Parathyroid adenoma (tissue), 2 donors: ENCODE measurements around the gene POLR1A.

Experiments
- H2AFZ ChIP-seq: fragments of 300-600 bp; sonication (generic); one replicate; pipeline ENCODE4 v1.7.0; 2017; ENCODE audit warnings: antibody characterized with exemption, mild to moderate bottlenecking
- H3K27ac ChIP-seq: fragments of 300-600 bp; sonication (generic); one replicate; pipeline ENCODE4 v1.7.0; 2017
- H3K27me3 ChIP-seq: fragments of 300-600 bp; sonication (generic); one replicate; pipeline ENCODE4 v1.7.0; 2017; ENCODE audit warnings: low read length; ENCODE audit not compliant: control insufficient read depth, insufficient read depth
- H3K36me3 ChIP-seq: fragments of 300-600 bp; sonication (generic); one replicate; pipeline ENCODE4 v1.7.0; 2017; ENCODE audit warnings: low read length; ENCODE audit not compliant: control insufficient read depth, insufficient read depth
- H3K4me1 ChIP-seq: fragments of 300-600 bp; sonication (generic); one replicate; pipeline ENCODE4 v1.7.0; 2017; ENCODE audit warnings: control low read depth
- H3K4me2 ChIP-seq: fragments of 300-600 bp; sonication (generic); one replicate; pipeline ENCODE4 v1.7.0; 2017; ENCODE audit warnings: low read length
- H3K4me3 ChIP-seq: fragments of 300-600 bp; sonication (generic); one replicate; pipeline ENCODE4 v1.7.0; 2017; ENCODE audit warnings: low read depth, low read length
- H3K79me2 ChIP-seq: fragments of 300-600 bp; sonication (generic); one replicate; pipeline ENCODE4 v1.7.0; 2017; ENCODE audit warnings: control low read depth
- H3K9ac ChIP-seq: fragments of 300-600 bp; sonication (generic); one replicate; pipeline ENCODE4 v1.7.0; 2017; ENCODE audit warnings: mild to moderate bottlenecking
- H3K9me3 ChIP-seq: fragments of 300-600 bp; sonication (generic); one replicate; pipeline ENCODE4 v1.7.0; 2017; ENCODE audit warnings: low read length; ENCODE audit not compliant: control insufficient read depth
- TF ChIP-seq, protein P1 (sequence below): fragments of 300-600 bp; sonication (generic); IDR thresholded peaks from one replicate; pipeline ENCODE4 v1.7.0; 2017; ENCODE audit warnings: antibody characterized with exemption, mild to moderate bottlenecking
- donor health status: primary hyperparathyroidism.

Gene POLR1A

DNA sequence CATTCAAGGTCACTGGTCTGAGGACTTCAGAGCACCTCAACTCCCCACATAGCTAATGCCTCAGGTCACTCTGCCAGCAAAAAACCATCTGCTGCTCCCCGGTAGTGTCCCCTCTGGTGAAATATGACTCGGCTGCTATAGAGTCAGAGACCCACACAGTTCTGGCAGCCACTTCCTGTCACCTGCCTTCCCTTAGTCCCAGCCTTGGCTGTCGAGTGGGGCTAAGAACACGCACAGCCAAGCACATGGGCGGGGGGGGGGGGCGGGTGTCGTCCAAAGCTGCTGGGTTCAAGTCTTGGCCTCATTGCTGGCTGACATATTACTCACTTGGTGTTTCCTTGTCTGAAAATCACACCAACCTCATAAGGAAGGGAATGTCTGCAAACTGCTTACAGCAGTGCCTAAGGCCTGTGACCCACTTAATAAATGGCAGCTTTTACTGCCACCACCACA, 37.5 kb downstream of the POLR1A start:
- no peaks in the 10 kb centered on the region for H3K79me2 ChIP-seq
- no peak overlapping the region for H3K4me2 ChIP-seq
- H3K4me1 ChIP-seq, result no peaks in the 10 kb centered on the region
- H3K27ac ChIP-seq, result no peak overlapping the region
- TF ChIP-seq, protein P1, sequence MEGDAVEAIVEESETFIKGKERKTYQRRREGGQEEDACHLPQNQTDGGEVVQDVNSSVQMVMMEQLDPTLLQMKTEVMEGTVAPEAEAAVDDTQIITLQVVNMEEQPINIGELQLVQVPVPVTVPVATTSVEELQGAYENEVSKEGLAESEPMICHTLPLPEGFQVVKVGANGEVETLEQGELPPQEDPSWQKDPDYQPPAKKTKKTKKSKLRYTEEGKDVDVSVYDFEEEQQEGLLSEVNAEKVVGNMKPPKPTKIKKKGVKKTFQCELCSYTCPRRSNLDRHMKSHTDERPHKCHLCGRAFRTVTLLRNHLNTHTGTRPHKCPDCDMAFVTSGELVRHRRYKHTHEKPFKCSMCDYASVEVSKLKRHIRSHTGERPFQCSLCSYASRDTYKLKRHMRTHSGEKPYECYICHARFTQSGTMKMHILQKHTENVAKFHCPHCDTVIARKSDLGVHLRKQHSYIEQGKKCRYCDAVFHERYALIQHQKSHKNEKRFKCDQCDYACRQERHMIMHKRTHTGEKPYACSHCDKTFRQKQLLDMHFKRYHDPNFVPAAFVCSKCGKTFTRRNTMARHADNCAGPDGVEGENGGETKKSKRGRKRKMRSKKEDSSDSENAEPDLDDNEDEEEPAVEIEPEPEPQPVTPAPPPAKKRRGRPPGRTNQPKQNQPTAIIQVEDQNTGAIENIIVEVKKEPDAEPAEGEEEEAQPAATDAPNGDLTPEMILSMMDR, result no peak
- H2AFZ ChIP-seq, result no peak overlapping the region
- no peaks in the 10 kb centered on the region for H3K27me3 ChIP-seq
- H3K36me3 ChIP-seq, result peaks cover 3% of the 10 kb centered on the region
- H3K9me3 ChIP-seq, result no peaks in the 10 kb centered on the region
- no peak overlapping the region for H3K4me3 ChIP-seq
- H3K9ac ChIP-seq, result no peak overlapping the region

DNA sequence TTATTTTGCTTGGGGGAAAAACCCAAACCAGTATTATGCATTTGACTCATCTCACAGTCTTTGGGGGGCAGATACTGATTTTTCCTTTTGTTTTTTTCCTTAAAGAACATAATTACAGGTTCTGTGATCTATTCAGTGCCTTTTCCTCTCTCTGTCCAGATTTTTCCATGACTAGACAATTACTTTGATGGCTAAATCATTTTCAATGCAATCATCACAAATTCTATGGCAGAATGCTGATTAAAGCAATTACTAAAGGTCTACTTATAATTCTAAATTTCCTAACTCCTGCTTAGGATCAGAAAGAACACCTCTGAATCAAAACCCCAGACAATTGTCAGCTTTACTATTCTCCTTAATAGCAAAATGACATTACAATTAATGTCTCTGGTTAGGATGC, 38.8 kb downstream of the POLR1A start:
- H3K27ac ChIP-seq, result no peak overlapping the region
- no peaks in the 10 kb centered on the region for H3K9me3 ChIP-seq
- no peaks in the 10 kb centered on the region for H3K4me1 ChIP-seq
- H3K4me3 ChIP-seq, result no peak overlapping the region
- no peaks in the 10 kb centered on the region for H3K27me3 ChIP-seq
- no peak overlapping the region for H3K4me2 ChIP-seq
- H3K9ac ChIP-seq, result no peak overlapping the region
- peaks cover 3% of the 10 kb centered on the region for H3K36me3 ChIP-seq
- H3K79me2 ChIP-seq, result no peaks in the 10 kb centered on the region
- H2AFZ ChIP-seq, result no peak overlapping the region
- TF ChIP-seq, protein P1, result no peak

DNA sequence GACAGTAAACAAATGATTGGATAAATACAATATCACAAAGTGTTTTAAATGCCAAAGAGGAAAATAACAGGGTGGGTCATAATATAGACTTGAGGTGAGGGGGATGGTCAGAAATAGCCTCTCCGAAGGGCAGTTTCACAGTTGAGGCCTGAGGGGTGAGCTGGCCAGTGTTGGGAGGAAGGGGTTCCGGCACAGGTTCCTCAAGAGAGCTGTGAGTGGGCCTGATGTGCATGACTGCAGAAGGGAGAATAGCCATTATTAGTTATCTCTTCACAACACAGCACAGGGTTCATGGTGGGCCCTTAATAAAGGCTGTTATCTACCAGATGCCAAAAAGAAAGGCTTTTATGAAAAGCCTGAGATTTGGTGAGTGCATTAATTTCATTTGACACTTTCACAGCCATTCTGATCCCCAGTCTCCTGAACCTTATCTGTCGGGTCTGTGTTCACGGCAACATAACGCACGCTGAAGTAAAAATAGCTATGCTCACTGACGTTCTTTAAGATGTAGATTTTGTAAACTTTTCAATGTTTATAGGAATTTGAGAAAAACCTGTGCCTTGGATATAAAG, 39.6 kb downstream of the POLR1A start:
- Histone ChIP-seq H3K4me3 (no peak overlapping the region), H3K79me2 (no peaks in the 10 kb centered on the region), H3K36me3 (peaks cover 3% of the 10 kb centered on the region), H3K27ac (no peak overlapping the region), H3K9ac (no peak overlapping the region), H2AFZ (no peak overlapping the region), H3K4me1 (no peaks in the 10 kb centered on the region), H3K27me3 (no peaks in the 10 kb centered on the region), H3K4me2 (no peak overlapping the region), H3K9me3 (no peaks in the 10 kb centered on the region)
- TF ChIP-seq, protein P1, result no peak

DNA sequence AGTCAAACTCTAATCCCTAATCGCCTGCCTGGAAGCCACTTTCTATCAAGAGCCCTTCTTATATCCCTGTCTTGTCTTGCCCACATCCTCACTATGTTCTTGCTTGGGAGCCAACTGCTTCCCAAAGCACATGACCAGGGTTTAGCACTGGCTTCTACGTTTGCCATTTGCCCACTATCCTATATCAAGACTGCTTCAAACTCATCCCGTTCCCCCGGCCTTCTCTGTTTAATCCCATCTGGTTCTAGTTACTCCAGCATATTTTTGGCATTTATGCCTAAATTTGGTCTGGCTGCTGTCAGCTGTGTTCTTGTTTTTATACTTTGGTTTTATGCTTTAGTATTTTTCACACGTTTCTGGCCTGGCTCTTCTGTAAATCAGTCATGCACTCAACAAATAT, 40.2 kb downstream of the POLR1A start:
- TF ChIP-seq, protein P1, result no peak
- H3K4me3 ChIP-seq, result no peak overlapping the region
- no peak overlapping the region for H2AFZ ChIP-seq
- no peak overlapping the region for H3K4me2 ChIP-seq
- no peak overlapping the region for H3K9ac ChIP-seq
- H3K27ac ChIP-seq, result no peak overlapping the region
- no peaks in the 10 kb centered on the region for H3K27me3 ChIP-seq
- no peaks in the 10 kb centered on the region for H3K79me2 ChIP-seq
- no peaks in the 10 kb centered on the region for H3K9me3 ChIP-seq
- H3K36me3 ChIP-seq, result peaks cover 3% of the 10 kb centered on the region
- H3K4me1 ChIP-seq, result no peaks in the 10 kb centered on the region

DNA sequence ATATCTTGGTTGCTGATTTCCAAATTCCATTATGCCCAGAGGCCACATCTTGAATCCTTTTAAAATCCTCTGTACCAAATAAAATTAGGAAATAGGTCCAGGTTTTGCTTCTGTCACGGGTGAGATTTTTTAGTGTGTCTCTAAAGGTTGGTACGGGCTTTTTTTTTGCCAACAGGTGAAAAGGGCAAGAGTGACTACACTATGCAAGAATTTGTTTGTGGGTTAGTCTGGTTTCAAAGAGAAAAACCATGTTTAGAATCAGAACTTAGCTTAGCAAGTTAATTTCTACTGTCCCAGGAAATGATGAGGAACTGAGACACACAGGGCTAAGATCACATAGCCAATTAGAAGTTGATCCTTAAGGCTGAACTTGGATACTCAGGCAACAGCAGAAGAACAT, 41.7 kb downstream of the POLR1A start:
- H3K79me2 ChIP-seq, result no peaks in the 10 kb centered on the region
- H3K36me3 ChIP-seq, result peaks cover 3% of the 10 kb centered on the region
- no peak overlapping the region for H3K27ac ChIP-seq
- H3K9ac ChIP-seq, result no peak overlapping the region
- H3K27me3 ChIP-seq, result no peaks in the 10 kb centered on the region
- no peak overlapping the region for H2AFZ ChIP-seq
- TF ChIP-seq, protein P1, result no peak
- H3K4me3 ChIP-seq, result no peak overlapping the region
- no peaks in the 10 kb centered on the region for H3K9me3 ChIP-seq
- no peaks in the 10 kb centered on the region for H3K4me1 ChIP-seq
- no peak overlapping the region for H3K4me2 ChIP-seq
